HG03066 (cell line): ENCODE data around the gene PPP1R37.
"Not testable (repeated sequence)": the region's sequence is repeated elsewhere in the genome, so short reads cannot be mapped to it uniquely, and the experiment has no call there.

Experiments used
- ATAC-seq: cut with Tn5 transposase; IDR thresholded peaks from one replicate; pipeline ENCODE4 v1.9.1; 2021; ENCODE audit warnings: low read depth; ENCODE audit not compliant: unreplicated experiment

The PPP1R37 gene

DNA sequence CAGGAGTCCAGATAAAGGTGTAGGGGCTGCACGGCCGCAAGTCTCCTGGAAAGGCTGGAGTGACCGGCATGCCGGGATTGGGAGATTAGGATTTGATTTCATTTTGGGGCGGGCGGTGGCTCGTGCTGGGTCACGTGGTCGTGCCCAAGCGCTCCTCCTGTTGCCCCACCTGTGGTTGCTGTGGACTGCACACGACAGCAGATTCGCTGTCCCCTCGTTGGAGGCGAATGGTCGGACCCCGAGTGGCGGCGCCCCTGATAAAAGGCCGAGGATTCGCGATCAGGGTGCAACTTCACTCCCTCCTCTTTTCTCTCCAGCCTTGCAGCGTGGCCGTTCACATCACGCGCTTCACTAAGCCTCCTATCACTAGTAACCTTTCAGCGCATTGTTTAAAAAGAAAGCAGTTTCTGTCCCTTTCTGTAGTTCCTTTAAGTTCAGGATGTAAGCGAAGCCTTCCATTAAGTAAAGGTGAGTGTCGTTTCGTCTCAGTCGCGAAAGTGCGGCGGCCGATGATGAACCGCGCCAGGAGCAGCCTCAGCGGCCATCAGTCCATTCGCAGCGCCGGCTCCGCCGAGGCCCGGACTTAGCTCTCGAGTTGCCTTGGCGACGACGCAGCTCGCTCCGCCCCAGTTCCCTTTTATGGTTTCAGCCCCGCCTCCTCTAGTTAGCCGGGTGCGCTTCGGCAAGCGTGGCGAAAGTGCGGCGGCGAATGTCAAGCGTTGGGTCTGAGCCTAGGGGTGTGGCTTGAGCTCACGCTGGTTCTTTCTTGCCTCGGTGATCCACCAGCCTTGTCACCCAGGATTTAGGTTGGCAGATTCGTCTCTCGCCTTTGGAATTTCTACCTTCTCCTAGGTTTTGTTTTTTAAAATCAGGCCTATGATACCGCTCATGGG, 1.7 kb upstream of the PPP1R37 start:
- peak; percentile 56 for ATAC-seq

DNA sequence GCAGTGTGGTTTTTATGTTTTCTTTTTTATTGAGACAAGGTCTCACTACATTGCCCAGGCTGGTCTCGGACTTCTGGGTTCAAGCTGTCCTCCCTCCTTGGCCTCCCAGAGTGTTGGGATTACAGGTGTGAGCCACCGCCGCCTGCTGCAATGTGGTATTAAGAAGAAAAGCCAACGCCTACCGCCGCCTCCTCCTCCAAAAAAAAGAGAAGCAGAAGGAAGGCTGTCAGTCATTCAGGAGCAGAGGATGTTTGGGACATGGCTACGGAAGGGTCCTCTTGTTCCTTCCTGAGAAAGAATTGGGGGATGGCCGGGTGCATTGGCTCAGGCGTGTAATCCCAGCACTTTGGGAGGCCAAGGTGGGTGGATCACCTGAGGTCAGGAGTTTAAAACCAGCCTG, 1.2 kb downstream of the PPP1R37 start:
- ATAC-seq, result no peak

DNA sequence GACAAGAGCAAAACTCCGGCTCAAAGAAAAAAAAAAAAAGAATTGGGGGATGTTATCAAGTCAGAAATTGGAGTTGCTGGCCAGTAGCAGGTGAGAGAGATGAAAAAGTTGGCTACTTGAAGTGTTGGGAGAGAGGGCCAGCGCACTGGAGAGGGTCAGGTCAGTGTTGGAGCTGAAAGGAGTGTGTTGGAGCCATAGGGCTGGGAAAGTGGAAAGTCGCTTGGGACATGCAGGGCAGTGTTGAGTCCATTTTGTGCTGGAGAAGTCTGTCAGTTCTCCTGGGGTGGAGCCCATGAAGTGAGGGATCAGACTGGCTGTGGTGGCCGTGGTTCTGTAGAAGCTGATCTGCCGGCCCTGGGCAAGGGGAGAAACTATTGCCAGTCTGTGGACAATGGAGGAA, 1.7 kb downstream of the PPP1R37 start:
- ATAC-seq, result no peak

DNA sequence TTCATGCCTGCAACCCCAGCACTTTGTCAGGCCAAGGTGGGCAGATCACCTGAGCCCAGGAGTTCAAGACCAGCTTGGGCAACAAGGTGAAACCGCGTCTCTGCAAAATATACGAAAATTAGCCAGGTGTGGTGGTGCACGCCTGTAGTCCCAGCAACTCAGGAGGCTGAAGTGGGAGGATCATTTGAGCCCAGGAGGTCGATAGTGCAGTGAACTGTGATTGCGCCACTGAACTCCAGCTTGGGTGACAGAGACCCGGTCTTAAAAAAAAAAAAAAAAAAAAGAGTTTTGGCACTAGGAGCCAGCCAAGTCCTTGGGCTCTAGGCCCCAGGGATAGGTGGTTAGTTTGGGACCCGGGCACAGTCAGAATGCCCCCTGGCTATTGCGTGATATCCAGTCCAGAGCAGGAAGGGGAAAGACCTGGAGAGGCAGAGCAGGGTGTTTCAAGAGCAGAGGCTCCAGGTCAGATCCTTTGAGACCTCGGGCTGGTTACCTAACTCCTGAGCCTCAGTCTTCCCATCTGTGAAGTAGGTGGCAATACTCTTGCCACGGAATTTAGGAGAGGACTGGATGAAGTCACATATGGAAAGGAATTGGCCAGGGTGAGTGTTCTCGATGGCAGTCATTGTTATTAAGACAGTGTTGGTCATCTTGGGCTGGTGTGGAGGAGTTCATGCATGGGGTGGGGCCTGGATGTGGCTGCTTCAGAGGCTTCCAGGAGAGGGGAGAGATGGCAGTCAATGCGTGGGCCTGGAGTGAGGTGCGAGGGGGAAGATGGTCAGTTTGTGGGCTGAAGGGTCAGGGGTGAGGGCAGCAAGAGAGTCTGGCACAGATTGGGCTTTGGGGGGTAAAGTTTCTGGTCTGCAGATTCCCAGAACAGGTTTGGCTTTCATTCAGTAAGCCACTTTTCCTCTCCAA, 2.8 kb downstream of the PPP1R37 start:
- no peak for ATAC-seq

DNA sequence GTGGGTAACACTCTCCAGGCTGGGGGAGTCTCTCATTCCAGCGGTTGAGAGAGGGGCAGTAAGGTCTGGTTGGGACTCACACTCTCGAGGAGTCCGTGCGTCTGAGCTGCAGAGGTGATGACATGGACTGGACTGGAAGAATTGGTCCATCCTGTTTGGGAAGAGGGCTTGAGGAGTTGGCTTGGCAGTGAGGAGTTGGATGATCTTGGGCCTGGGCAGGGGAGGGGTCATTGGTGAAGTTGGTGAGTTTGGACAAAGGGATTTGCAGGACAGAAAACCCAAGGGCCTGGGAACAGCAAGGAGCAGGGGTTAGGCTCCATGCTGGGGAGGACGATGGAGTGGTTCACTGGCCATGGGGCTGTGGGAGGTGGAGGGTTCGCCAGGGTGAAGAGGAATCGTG, 3.7 kb downstream of the PPP1R37 start:
- no peak for ATAC-seq

DNA sequence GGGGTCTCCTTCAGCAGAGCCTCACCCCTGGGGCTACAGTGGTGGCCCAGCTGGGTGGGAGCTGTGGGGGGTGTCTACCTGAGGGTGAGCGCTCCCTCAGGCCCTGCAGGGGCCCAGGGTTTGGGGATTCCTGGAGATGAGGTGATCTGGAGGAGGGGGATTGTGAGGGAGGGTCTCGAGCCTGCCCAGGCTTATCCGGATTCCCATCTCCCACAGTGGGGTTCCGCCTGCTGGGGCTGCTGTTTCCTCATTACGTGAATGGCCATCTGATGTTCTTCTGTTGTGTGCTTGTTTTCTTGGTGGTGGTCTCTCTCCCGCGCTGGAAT, 4.4 kb downstream of the PPP1R37 start:
- ATAC-seq, result no peak

DNA sequence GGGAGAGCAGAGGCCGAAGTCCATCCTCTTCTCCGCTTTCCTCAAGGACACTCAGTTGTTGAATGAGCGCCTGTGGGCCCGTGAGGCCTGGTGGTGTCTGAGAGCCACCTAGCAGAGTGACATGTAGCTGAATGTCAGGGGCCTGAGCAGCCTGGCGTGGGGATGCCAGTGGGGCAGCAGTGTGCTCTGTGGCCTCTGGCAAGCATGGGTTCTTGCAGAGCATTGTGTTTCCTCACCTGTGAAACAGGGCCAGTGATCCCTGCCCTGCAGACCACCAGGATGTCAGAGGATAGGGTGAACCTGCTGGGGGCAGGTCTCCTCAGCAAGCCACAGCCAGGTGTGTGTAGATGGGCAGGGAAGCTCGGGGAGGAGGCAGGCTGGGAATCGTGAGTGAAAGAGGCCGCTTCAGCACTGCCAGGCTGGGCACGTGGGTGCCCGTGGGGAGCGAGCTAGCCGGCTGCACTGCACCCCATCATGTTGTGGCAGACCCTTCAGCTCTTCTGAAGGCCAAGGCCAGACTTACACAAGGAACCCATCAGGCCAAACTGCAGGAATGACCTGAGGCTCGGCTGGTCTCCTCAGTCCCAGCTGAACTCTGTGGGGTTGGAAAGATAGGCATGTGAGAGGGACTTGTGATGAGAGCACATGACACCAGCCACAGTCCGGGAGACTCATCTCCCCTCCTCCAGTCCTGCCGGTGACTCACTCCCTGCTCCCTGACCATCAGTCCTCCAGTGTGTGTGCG, 5.0 kb downstream of the PPP1R37 start:
- ATAC-seq, result no peak

DNA sequence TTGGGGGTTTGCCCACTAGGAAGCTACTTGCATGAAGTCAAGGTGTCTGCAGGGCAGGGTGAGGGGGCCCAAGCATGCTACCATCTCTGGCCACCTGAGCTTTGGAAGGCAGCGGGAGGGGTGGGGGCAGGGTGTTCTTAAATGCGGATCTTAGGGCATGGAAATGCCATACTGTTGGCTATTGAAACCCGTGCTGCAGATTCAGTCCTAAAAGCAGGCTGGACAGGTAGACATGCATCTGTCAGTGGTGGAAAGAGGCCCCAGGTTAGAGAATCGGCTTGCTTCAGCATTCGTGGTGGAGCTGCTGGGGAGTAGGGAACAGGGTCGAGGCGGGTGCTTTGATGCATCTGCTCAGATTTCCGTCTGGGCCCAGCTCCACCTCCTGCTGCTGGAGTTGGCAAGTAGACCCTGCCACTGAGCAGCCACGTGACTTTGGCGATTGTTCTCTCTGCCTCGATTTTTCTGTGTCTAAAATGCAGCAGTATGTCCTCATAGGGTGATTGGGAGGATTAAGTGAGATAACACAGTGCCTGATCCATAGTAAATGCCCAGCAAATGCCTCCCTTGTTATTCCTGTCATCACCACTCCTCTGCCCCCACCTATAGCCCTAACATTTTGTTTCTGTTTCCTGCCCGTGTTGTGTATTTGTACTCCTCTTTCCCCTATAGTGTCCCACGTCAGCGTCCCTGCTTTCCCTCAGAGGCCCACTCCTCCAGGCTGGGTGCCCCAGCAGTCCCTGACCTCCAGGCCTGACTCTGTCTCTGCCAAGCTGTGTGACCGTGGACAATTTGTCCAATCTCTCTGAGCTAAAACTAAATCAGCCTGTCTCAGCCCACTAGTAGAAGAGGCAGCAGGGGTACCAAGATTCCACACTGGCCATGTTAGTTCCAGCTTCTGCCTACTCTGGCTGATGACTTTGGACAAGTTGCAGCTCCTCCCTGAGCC, 5.8 kb downstream of the PPP1R37 start:
- ATAC-seq, result no peak

DNA sequence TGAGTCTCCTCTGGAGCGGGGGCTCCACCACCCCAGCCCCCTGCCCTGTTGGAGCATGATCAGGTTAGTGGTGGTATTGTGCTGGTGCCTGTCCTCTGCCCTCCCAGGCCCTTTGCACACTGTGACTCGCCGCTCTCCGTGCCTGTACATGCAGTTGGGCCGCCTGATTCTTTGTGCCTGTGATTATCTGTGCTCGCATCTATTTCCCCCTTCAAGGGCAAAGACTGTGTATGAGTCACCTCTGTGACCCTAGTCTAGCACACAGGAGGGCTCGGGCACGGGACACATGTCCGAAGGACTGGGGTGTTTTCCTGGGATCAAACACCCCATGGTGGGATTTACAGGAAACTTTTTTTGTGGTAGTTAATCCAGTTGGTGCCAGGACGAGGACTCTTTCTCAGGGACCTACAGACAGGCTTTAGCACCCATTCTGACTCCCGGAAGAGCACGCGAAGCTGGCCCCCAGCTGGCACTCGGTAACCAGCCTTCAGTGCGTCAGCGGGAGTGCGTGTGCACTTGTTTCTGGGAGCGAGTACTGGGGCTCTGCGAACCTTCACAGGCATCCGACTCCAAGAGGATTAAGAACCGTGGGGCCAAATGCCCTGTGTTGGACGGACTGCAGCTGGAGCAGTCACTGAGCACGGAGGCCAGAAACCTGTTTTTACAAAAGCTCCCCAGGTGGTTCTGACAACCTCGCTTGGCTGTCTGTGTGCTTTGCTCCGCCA, 6.7 kb downstream of the PPP1R37 start:
- no peak for ATAC-seq

DNA sequence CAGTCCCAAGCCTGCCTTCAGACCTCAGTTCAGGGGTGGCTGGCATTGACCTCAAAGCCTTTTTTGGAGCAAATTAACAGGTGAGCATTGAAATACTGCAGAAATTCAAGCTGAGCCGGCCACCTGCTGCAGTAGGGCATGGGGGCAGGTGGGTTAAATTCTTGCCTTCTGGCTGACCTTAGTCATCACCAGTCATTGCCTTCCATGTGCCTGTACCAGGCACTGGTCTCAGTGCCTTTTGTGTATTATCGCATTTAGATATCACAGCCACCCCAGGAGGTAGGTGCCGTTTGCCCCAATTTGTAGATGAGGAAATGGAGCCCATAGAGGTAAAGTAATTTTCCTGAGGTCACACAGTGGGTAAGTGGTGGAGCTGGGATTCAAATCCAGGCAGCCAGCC, 7.2 kb downstream of the PPP1R37 start:
- ATAC-seq, result no peak

DNA sequence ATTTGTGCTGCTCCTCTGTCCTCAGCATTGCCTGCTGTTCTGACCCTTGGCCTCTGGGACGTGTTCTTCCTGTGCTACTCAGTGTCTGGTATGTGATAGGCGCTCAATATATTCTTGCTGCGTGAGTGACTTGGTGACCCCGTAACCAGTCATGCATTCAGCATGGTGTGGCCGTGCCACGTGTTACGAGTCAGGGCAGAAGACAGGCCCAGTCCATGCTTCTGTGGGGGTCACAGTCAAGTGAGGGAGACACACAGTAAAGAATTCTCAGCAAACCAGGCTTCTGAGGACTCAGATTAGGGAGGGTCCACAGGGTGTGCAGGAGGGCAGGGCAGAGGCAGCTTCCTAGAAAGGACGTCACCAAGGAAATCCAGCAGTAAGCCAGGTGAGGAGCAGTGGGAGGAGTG, 7.9 kb downstream of the PPP1R37 start:
- no peak for ATAC-seq

DNA sequence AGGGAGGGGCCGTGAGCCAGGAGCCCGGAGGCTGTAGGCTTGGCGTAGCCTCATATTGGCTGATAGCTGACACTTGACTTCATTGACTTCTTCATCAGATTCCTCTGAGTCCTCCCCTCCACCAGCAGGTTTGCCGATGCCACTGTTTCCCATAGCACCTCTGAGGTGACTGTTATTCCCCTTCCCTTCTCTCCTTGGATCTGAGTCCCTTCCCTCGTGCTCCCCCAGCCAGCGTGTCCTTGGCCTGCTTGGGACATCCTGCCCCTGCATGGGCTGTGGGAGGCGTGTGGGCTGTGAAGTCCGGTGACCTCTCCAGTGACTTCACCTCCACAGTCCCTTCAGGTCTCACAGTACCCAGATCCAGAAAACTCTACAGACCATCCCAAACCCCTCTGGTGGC, 8.8 kb downstream of the PPP1R37 start:
- ATAC-seq, result no peak

DNA sequence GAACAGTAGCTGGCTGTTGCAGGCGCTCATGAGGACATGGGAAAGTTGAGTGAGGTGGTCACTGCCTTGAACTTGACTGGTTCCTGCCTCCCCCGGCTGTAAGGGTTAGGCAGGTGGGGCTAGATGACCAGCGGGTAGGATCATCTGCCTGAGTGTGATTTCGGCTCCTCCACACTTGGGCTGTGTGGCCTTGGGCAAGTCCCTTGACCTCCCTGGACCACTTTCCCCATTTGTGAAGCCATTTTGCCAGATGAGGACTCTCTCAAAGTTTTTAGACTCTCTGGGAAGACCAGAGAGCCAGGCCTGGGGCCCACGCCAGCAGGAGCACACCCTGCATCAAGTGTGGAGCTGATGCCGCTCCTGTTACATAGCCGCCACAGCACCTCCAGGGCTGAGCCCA, 9.5 kb downstream of the PPP1R37 start:
- ATAC-seq, result no peak

DNA sequence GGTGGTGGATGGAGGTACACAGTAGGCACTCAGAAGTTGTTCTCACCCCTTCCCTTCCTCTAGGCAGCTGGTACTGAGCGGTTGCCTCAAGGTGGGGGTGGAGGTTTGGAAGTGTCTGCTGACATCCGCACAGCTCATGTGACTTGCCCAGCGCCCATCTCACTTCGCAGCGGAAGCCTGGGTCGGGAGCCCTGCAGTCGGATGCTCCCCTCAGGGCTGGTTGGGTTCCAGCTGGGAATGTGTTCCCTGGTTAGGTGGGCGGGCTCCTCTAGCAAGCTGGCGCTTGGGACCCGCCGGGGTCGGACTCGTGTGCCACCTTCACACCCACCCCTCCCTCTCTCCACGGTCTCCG, 10.2 kb downstream of the PPP1R37 start:
- no peak for ATAC-seq

DNA sequence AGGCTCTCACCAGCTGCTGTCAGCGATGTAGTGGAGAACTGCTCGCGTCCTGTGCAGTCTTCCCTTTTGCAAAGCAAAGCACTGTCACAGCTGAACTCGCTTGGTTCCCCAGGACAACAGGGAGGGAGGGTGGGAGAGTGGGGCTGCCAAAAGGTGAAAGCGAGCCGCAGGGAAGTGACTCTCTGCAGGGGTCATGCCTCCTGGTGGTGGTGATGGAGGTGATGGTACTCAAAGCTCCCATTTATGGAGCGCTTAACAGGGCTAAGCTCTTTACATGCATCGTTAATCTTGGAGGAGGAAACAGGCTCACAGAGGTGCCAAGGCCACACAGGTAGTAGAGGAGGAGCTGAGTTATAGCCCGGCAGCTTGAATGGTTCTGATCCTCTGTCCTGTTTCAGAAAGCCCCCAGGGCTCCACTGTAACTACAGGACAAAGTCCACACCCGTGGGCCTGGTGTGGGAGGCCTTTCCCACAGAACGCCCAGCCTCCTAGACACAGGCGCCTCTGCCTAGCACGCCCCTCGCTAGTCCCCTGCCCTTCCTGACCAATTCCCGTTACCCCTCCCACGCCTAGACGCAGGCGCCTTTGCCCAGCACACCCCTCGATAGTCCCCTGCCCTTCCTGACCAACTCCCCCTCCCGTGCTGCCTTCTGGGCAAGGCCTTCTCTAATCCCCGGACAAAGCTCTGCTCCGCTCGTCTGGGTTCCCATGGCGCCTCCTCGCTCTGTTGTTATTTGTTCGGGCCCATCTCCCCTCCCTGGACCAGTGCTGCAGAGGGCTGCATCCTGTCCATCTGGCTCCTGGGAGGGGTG, 10.7 kb downstream of the PPP1R37 start:
- ATAC-seq, result no peak

DNA sequence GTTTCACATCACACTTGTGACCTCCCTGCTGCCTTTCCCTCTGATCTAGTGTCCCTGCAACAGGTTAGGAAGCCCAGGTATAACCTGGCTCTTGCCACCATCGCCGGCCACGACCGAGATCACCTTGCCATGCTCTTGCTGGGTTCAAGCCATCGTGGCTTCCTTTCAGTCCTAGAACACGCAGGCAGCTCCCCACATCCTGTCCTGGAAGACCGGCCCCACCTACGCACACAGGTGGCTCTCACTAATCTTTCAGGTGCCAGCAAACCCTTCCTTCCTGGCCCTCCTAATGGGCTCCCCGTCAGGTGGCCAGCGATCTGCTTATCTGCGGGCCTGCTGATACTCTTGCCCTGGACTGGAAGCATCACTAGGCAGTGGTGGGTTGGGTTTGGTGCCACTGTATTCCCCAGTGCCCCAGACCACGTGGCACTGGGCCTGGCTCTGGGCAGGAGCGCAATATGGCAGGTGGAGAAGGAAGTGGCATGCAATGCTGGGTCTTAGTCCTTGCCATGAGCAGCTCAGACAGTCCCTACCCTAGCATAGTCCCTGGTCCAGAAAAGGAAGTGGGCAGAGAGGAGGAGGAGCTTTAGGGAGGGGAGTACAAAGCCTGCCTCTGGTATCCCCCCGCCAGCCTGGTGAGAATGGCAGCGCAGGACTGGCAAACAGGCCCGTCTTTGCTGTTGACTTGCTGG, 11.8 kb downstream of the PPP1R37 start:
- ATAC-seq, result no peak

DNA sequence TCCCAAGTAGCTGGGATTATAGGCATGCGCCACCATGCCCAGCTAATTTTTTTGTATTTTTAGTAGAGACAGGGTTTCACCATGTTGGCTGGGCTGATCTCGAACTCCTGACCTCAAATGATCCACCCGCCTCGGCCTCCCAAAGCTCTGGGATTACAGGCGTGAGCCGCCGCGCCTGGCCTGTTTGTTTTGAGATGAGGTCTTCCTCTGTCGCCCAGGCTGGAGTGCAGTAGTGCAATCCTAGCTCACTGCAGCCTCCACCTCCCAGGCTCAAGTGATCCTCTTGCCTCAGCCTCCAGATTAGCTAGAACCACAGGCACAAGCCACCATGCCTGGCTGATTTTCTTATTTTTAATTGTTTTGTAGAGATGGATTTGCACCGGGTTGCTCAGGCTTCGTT, 13.4 kb downstream of the PPP1R37 start:
- ATAC-seq, result not testable (repeated sequence)

DNA sequence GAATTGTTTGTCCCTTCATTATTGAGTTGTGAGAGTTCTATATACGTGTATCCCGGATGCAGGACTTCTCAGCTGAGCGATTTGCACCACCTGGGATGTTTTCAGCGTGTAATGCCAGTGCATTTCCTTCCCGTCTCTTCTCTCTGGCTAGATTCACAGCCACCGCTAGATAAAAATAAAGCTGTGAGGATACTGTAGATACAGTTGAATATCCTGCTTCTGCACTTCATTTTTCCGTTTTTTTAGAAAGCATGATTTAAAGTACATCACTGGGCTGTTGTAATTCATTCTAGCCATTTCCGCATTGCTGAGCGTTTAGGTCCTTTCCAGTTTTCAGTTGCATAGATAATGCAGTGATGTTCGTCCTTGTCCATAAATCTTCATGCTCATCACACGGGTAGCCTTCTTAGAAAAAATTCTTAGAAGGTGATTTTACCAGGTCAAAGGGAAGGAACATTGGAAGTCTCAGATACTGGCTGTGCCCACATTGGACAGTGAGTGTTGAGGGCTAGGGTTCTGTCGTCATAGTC, 14.7 kb downstream of the PPP1R37 start:
- ATAC-seq, result no peak
